OCI-LY7 (cell line): ENCODE data around the gene PMM2.

Experiments used
- CTCF ChIP-seq: fragments of 200-600 bp; sonication (generic); conservative IDR thresholded peaks from 2 replicates; pipeline ENCODE4 v1.5.1; 2014; ENCODE audit warnings: mild to moderate bottlenecking, antibody characterized with exemption, low read length, moderate library complexity, mixed read lengths
- EZH2phosphoT487 ChIP-seq: fragments of 200-600 bp; sonication (generic); IDR thresholded peaks from 2 replicates; pipeline ENCODE4 v1.6.1; 2018; ENCODE audit warnings: low read depth, borderline replicate concordance, mild to moderate bottlenecking, mixed run types, antibody characterized with exemption, low read length, moderate library complexity, mixed read lengths

GRCh38 chr16:8882041-8882617, 84.5 kb downstream of the PMM2 start, which contains the start of gene LITAFD:
- TF ChIP-seq CTCF: no peak
- TF ChIP-seq EZH2phosphoT487: no peak
